Transverse colon (tissue), 3 donors: Measurements from ENCODE around the gene RIMBP2.

Source experiments
- CTCF ChIP-seq, 5 experiments: fragments of 200-600 bp in 3 of 5; fragments of 450-650 bp in 2 of 5; sonication (generic) in 3 of 5; IDR thresholded peaks; 1 replicate in 2 of 5; 2 replicates in 3 of 5; pipeline ENCODE4 v1.5.1; 2016 to 2017; ENCODE audit warnings: antibody characterized with exemption in 5 of 5, inconsistent platforms in 3 of 5, mild to moderate bottlenecking in 2 of 5, moderate library complexity in 1 of 5
- EP300 ChIP-seq: sonication (generic); formaldehyde crosslinking; IDR thresholded peaks from one replicate; pipeline ENCODE4 v1.6.1; 2017; ENCODE audit warnings: antibody characterized with exemption, low read depth
- POLR2A ChIP-seq: fragments of 450-650 bp; IDR thresholded peaks from one replicate; pipeline ENCODE4 v1.6.1; 2016; ENCODE audit warnings: antibody characterized with exemption, mild to moderate bottlenecking, moderate library complexity

GRCh38 chr12:130674676-130675075 is 41.4 kb downstream of the RIMBP2 start:
- no peak for TF ChIP-seq POLR2A
- no peak for TF ChIP-seq CTCF (IDR thresholded peaks at IDR 0.05)
- no peak for TF ChIP-seq EP300
